GM12865 (cell line): ENCODE measurements around the gene RIPK3.

Experiments used
- DNase-seq: peaks from one replicate; pipeline ENCODE4 v3.0.0; 2010; ENCODE audit warnings: low read depth
- H3K4me3 ChIP-seq: 2 replicates; pipeline ENCODE4 v1.5.1; 2011; ENCODE audit warnings: mild to moderate bottlenecking, low read depth, low read length, control low read depth
- TF ChIP-seq, protein P1 (sequence below): IDR thresholded peaks from 2 replicates; pipeline ENCODE4 v1.5.1; 2011; ENCODE audit warnings: low read length, control low read depth, low read depth, inconsistent platforms; ENCODE audit not compliant: insufficient read depth; ENCODE audit errors: missing control alignments

RIPK3 gene

DNA sequence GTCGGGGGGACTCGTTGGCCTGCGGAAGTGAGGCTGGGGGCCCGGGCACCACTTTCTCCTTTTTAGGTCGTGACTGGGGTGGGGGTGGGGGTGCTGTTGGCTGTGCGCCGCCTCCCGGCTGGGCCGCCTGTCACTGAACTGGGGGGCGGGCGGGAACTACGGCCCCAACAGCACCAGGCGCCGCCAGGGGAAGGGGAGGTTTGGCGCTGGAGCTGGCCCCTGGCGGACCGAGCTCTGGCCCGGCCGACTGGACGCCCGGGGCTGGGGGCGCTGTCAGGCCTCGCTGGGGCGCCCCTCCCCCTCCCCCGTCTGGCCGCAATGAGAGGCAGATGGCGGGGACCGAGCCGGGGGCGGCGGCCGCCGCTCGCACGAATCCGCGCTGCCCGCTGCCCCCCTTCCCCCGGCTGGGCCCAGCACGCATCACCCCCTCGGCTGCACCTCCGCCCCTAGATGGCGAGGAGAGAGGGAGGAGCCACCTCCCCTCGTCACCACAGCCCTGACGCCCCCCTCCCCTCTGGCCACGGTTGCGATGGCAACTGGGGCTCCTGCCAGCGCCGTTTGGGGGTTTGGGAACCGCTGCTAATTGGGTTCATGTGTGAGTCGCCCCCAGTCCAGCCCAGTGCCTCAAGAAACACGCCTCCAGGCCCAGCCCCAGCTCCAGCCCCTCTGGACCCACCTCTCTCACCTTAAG is 28.9 kb upstream of the RIPK3 start:
- H3K4me3 ChIP-seq, result no peak overlapping the region
- TF ChIP-seq, protein P1, sequence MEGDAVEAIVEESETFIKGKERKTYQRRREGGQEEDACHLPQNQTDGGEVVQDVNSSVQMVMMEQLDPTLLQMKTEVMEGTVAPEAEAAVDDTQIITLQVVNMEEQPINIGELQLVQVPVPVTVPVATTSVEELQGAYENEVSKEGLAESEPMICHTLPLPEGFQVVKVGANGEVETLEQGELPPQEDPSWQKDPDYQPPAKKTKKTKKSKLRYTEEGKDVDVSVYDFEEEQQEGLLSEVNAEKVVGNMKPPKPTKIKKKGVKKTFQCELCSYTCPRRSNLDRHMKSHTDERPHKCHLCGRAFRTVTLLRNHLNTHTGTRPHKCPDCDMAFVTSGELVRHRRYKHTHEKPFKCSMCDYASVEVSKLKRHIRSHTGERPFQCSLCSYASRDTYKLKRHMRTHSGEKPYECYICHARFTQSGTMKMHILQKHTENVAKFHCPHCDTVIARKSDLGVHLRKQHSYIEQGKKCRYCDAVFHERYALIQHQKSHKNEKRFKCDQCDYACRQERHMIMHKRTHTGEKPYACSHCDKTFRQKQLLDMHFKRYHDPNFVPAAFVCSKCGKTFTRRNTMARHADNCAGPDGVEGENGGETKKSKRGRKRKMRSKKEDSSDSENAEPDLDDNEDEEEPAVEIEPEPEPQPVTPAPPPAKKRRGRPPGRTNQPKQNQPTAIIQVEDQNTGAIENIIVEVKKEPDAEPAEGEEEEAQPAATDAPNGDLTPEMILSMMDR, result no peak
- no peak for DNase-seq

DNA sequence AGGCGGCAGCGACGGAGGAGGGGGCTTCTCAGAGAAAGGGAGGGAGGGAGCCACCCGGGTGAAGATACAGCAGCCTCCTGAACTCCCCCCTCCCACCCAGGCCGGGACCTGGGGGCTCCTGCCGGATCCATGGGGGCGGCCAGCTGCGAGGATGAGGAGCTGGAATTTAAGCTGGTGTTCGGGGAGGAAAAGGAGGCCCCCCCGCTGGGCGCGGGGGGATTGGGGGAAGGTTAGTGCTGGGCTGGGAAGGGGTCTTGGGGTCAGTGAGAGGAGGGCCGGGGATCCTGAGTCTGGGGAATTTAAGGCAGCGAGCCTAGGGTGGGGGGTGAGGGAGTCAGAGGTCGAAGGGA is 28.4 kb upstream of the RIPK3 start:
- TF ChIP-seq, protein P1, result no peak
- DNase-seq, result no peak

DNA sequence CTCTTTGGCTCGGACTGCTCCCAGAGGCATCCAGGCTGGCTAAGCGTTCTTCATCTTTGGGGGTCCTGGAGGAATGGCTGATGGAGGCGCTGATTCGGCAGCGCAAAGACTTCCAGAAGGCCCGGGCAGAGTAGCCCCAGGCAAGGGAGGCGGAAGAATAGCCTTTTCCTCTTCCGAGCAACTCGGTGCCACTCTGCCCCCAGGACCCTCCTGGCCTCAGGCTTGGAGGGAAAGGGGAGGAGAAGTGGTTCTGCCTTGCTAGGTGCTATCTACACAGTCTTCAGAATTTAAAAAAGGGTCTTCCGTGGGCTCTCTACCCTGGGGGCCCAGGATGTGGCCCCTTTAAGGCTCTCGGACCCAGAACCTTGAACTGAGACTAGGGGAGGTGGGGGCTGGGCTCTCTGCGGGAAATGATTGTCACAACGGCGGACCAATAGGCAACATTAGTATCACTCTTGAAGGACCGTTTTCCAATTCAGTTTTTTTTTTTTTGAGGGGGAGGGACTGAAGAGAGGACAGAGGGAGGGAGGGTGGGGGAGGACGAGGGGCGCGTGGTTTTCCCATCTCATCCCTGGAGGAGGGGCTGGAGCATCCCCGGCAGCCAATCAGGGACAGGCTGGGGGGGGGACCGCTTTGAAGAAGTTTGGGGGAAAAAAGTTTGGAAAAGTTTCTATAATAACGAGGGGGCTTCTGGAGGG is 27.9 kb upstream of the RIPK3 start, which contains the start of gene NFATC4:
Gene NFATC4, plus strand, starts transcription at position 671 of the 698 bp plus-strand sequence. CDS start 157 bp downstream, outside the sequence.
- H3K4me3 ChIP-seq, result no peak within 1 kb of the TSS
- TF ChIP-seq, protein P1, result no peak
- DNase-seq, result peak; percentile 47

More for the DNA sequence above, 28.4 kb upstream of the RIPK3 start:
- H3K4me3 ChIP-seq, result no peak overlapping the region

DNA sequence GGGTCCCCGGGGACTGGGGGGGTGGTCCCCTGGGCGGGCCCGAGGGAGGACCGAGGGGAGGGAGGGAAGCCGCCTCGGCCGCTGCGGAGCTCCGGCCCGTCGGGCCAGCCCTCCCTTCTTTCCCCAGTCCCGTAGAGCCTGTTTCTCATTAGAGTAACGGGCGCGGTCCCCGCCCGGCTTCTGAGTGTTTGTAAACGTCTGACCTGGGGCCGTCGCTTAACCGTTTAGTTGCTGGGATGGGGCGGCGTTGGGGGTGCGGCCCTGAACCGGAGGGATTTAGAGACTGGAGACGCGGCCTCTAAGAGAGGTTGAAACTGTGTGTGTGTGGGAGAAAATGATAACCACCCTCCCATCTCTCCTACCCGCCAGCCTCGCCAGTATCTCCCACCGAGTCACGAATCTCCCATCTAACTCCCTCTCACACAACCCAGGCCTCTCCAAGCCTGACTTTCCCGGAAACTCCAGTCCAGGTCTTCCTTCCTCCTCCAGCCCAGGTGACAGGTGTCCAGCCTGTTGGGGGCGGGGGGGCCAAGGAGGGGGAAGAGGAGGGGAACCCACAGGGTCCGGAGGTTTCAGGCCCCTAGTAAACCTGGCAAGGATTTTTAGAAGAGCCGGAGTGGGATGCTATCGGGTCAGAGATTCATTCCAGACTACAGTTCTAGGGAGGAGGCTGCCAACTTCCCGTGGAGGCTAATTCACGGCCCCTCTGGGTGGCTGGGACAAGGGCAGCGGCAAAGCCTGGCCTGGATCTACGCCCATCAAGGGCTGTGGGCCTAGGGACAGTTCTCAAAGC is 27.1 kb upstream of the RIPK3 start:
- H3K4me3 ChIP-seq, result peak overlapping the region; percentile 25
- TF ChIP-seq, protein P1, result no peak
- peak; percentile 69 for DNase-seq

DNA sequence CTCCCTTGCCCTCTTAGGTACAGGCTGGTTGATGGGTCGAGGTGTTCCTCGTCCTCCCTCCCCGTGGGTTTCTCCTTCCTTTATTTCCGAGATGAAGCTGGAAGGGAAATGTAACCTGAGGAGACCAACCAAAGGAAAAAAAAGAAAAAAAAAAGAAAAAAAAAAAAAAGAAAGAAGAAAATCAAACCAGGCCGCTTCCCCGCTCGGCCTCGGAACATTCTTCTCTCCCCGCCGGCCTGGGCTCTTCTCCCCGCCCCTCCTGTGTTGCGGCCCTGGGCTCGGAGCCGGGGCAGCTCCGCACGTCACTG is 26.6 kb upstream of the RIPK3 start:
- TF ChIP-seq, protein P1, result no peak
- H3K4me3 ChIP-seq, result peak overlapping the region; percentile 25; the same call in 1 of the 2 replicates
- DNase-seq, result no peak

DNA sequence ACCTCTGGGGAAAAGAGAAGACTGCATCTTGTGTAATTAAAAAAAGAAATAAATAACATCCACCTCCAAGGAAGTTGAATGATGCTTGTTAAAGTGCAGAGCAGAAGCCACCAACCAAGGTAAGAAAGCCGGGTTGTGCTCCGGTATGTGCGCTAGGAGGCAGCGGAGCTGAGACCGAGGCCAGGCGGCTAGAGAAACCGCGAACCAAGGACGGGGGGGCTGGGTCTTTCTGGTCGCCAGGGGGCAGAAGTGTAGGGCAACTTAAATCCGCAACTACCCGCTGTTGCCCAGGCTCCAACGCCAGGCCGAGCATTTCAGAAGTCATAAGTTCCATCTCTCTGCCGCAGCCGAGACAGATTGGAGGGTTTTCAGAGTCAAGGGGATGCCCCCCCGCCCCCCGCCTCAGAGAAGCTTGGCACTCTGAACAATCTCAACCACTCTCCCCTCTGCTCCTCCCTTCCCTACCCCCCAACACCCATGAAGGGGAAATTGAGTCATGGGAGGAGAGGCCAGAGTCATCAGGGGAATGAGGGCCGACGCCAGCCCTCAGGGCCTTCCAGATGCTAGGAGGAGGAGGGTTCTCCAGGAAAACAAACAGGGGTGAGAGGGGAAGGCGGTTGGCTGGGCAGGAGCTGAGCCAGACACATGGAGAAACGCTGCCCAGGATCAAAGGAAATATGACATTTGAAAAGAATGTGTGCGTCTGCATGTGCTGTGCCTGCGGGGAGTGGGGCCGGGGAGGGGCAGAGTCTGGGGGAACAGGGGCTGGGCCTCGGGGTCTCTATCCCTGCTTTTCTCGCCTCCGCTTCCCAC is 26.0 kb upstream of the RIPK3 start:
- TF ChIP-seq, protein P1, result peak; percentile 51
- peak; percentile 88 for DNase-seq
- no peak overlapping the region for H3K4me3 ChIP-seq
